Astrocyte of the spinal cord (primary cell): ENCODE results near the gene KCNQ1.

Source experiments
- DNase-seq: peaks from one replicate; pipeline ENCODE4 v3.0.0; 2011; ENCODE audit warnings: low read depth, low spot score
- H3K4me3 ChIP-seq: 2 replicates; pipeline ENCODE4 v1.5.1; 2011; ENCODE audit warnings: low read depth, mild to moderate bottlenecking, low read length, moderate library complexity
- in situ Hi-C: cut with HindIII; loops from 2 replicates; pipeline ENCODE4 v1.10.0; 2017; ENCODE audit warnings: low sequenced_read_pairs
- TF ChIP-seq, protein P1 (sequence below): IDR thresholded peaks from 2 replicates; pipeline ENCODE4 v1.5.1; 2012; ENCODE audit warnings: low read depth, mild to moderate bottlenecking, low read length, inconsistent platforms

KCNQ1 gene

GRCh38 chr11:2724104-2724503, 279.3 kb downstream of the KCNQ1 start:
- TF ChIP-seq, protein P1, sequence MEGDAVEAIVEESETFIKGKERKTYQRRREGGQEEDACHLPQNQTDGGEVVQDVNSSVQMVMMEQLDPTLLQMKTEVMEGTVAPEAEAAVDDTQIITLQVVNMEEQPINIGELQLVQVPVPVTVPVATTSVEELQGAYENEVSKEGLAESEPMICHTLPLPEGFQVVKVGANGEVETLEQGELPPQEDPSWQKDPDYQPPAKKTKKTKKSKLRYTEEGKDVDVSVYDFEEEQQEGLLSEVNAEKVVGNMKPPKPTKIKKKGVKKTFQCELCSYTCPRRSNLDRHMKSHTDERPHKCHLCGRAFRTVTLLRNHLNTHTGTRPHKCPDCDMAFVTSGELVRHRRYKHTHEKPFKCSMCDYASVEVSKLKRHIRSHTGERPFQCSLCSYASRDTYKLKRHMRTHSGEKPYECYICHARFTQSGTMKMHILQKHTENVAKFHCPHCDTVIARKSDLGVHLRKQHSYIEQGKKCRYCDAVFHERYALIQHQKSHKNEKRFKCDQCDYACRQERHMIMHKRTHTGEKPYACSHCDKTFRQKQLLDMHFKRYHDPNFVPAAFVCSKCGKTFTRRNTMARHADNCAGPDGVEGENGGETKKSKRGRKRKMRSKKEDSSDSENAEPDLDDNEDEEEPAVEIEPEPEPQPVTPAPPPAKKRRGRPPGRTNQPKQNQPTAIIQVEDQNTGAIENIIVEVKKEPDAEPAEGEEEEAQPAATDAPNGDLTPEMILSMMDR = no peak
- DNase-seq = no peak
- in situ Hi-C loops = no loop called here
- H3K4me3 ChIP-seq = no peak overlapping the region

- DNase-seq = no peak
- TF ChIP-seq, protein P1 = no peak
- H3K4me3 ChIP-seq = no peak overlapping the region
- in situ Hi-C loops = no loop called here
These were observed 280.0 kb downstream of the KCNQ1 start for GRCh38 chr11:2724653-2725367.

DNA sequence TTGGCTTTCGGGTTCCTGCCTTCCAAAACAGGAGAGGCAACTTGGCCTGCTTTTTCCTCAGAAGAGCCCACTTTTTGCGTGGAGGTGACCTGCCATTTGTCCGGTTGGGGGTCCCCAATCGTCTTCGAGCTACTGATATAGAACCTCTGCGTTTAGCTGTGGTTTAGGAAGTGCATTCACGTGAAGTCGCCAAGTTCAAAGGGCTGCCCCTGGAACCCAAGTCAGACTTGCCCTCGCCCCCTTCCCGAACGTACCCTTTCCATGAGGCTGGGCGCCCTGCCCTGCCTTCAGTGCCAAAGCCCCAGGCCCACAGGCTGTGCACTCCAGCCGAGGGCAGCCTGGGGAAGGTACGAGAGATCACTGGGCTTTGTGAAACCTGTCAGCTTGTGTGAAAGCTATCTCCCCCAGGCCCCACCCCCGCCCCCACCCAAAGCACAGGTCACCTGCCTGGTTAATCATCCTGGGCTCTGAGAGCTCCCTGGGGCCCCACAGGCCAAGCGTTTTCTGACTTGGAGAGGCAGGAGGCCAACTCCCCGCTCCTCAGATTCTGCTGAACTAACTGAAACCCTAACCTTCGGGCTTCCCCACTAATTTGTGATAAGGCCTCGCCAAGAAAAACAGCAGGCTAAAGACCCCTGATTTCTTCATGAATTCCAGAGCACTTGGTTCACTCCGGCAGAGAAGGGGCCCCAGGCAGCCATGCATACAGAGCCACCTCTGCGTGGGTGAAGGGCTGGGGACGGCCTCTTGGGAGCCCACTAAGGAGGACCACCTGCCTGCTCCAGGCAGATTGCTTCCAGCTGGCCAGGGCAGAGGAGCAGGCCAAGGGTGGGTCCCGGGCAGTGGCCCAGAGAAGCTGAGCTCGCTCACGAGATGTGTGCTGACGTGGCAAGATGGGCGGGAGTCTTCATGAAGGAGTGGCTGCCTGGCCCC, 280.8 kb downstream of the KCNQ1 start:
- TF ChIP-seq, protein P1 = no peak
- no peak overlapping the region for H3K4me3 ChIP-seq
- peak; percentile 5 for DNase-seq
- in situ Hi-C loops = no loop called here

GRCh38 chr11:2726964-2727363, 282.2 kb downstream of the KCNQ1 start:
- in situ Hi-C loops = no loop called here
- no peak overlapping the region for H3K4me3 ChIP-seq

DNA sequence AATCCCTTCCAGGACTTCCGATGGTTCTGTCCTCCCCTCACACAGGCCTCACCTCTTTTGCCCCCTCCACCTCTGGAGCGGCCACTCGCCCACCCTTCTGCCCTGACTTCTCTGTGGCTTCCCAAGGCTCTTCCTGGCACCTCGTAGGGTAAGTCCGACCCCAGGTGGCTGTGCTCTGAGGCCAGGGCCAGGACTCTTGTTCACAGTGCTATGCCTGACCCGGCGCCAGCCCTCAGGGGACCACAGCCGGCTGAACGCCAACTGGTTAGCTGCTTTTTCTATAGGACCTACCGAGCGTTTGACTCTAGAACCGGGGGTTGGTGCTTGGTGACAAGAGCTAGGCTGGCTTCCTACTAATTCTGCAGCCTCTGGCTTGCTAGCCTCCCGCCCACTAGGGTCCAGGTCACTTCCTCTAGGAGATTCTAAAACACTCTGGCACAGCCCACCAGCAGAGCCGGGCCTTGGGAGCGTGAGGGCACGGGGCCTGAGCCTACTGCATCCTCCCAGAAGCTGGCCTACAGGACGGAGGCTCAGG, 283.4 kb downstream of the KCNQ1 start:
- TF ChIP-seq, protein P1 = no peak
- DNase-seq = no peak
- in situ Hi-C loops = no loop called here
- no peak overlapping the region for H3K4me3 ChIP-seq

More at GRCh38 chr11:2726964-2727363, 282.2 kb downstream of the KCNQ1 start:
- TF ChIP-seq, protein P1 = no peak
- no peak for DNase-seq

DNA sequence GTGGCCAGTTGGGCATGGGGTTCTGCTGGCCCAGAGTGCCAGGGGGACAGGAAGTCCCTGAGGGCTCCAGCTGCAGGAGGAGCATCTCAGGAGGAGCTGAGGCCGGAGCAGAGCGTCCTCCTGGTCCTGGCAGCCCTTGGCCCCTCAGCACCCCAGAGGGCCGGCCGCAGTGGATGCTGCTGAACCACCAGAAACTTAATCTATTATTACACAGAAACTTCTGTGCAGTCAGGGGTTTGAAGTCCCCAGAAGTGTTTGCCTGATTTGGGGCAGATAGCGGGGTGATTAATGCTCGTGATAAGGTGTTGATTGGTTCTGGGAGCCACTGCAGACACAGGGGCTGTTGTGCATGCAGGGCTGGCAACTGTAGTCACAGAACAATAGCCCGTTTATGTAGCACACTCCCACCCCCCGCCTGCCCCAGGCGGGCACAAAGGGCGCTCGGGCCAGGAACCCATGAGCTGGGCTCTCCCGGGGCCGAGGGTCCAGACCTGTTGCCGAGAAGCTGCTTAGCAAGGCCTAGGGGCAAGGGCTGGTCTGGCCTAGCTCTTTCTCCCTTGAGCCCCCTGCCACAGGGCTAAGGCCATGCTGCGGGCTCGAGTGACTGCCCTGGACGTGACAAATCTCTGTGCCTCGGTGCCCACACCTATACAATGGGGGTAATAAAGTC, 284.0 kb downstream of the KCNQ1 start:
- TF ChIP-seq, protein P1 = no peak
- DNase-seq = no peak
- in situ Hi-C loops = no loop called here
- no peak overlapping the region for H3K4me3 ChIP-seq
